Peyer's patch (tissue), 4 donors: ENCODE data around the gene FNBP1L. TPM values are rescaled to one million over a fixed set of nuclear protein-coding genes. Genes with fewer than 3 reads are reported as not detected.

Experiments
- DNase-seq, 3 donors: peaks; one replicate each; pipeline ENCODE4 v3.0.0-alpha.2; 2017 to 2019
- H3K27ac ChIP-seq, 4 donors: fragments of 200-600 bp; sonication (generic); one replicate each; pipeline ENCODE4 v1.5.1; 2016 to 2019
- H3K27me3 ChIP-seq, 2 donors: fragments of 200-600 bp; sonication (generic); one replicate each; pipeline ENCODE4 v1.5.1; 2019
- H3K36me3 ChIP-seq, 3 donors: fragments of 200-600 bp; sonication (generic); one replicate each; pipeline ENCODE4 v1.5.1; 2016 to 2019
- H3K4me1 ChIP-seq, 4 donors: fragments of 200-600 bp; sonication (generic); one replicate each; pipeline ENCODE4 v1.5.1; 2016 to 2019
- H3K4me3 ChIP-seq, 4 donors: fragments of 200-600 bp; sonication (generic); 1 replicate in 3 of 4; 2 replicates in 1 of 4; pipeline ENCODE4 v1.5.1; 2016 to 2019; ENCODE audit warnings: mild to moderate bottlenecking in 1 of 4
- H3K9me3 ChIP-seq, 4 donors: fragments of 200-600 bp; sonication (generic); one replicate each; pipeline ENCODE4 v1.5.1; 2016 to 2019; ENCODE audit warnings: mild to moderate bottlenecking in 1 of 4
- CTCF ChIP-seq, 6 experiments: fragments of 450-650 bp in 4 of 6; fragments of 200-600 bp in 2 of 6; sonication (generic) in 1 of 6; IDR thresholded peaks; one replicate each; pipeline ENCODE4 v1.5.1; 2017 to 2019; ENCODE audit warnings: antibody characterized with exemption in 6 of 6, mild to moderate bottlenecking in 3 of 6, moderate library complexity in 1 of 6
- POLR2A ChIP-seq, 2 donors: fragments of 450-650 bp; IDR thresholded peaks; one replicate each; pipeline ENCODE4 v1.5.1; 2017; ENCODE audit warnings: antibody characterized with exemption in 2 of 2, mild to moderate bottlenecking in 2 of 2, moderate library complexity in 2 of 2
- total RNA-seq, 4 donors: library from RNA; depleted of rRNA; stranded (reverse); fragments of >200 nt; gene quantifications; one replicate each; pipeline ENCODE4 v1.1.0, GENCODE V29; 2016

FNBP1L gene
- total RNA-seq, 4 donors from 2014 or later: 38.8 to 63.7 (median 55.2) TPM

GRCh38 chr1:93591676-93592550, 144.0 kb downstream of the FNBP1L start:
- peak; percentile 73 to 94 (median 92) for DNase-seq
- peaks cover 0 to 19% (median 11%) of the 10 kb centered on the region in 4 donors for H3K4me1 ChIP-seq

GRCh38 chr1:93592551-93592949, 144.6 kb downstream of the FNBP1L start:
- Histone ChIP-seq H3K36me3 (peaks cover 0 to 7% (median 0%) of the 10 kb centered on the region in 3 donors), H3K27ac (peak overlapping the region; percentile 57 to 95 (median 81)), H3K9me3 (no peaks in the 10 kb centered on the region), H3K4me1 (peaks cover 0 to 19% (median 11%) of the 10 kb centered on the region in 4 donors), H3K4me3 (peak overlapping the region in 2 of 4 donors; percentile 44 to 51), H3K27me3 (no peaks in the 10 kb centered on the region)
- DNase-seq: peak in 2 of 3 donors; percentile 34 to 70
- TF ChIP-seq CTCF (IDR thresholded peaks at IDR 0.05): peak in 1 of 6 experiments; percentile 2
- TF ChIP-seq POLR2A (IDR thresholded peaks at IDR 0.05): peak in 1 of 2 donors; percentile 67

More at GRCh38 chr1:93591676-93592550, 144.0 kb downstream of the FNBP1L start:
- H3K36me3 ChIP-seq: peaks cover 0 to 7% (median 0%) of the 10 kb centered on the region in 3 donors
- no peak for TF ChIP-seq CTCF (IDR thresholded peaks at IDR 0.05)
- peak; percentile 52 to 71 for TF ChIP-seq POLR2A (IDR thresholded peaks at IDR 0.05)
- H3K9me3 ChIP-seq: no peaks in the 10 kb centered on the region
- peak overlapping the region; percentile 57 to 95 (median 81) for H3K27ac ChIP-seq
- H3K27me3 ChIP-seq: no peaks in the 10 kb centered on the region
- H3K4me3 ChIP-seq: peak overlapping the region in 3 of 4 donors; percentile 12 to 51 (median 44)

- TF ChIP-seq CTCF (IDR thresholded peaks at IDR 0.05) (no peak), POLR2A (IDR thresholded peaks at IDR 0.05) (no peak)
- Histone ChIP-seq H3K4me3 (peak overlapping the region in 2 of 4 donors; percentile 3 to 44), H3K4me1 (peaks cover 0 to 24% (median 11%) of the 10 kb centered on the region in 4 donors), H3K27me3 (no peaks in the 10 kb centered on the region), H3K36me3 (peaks cover 0 to under 1% (median 0%) of the 10 kb centered on the region in 3 donors), H3K27ac (no peak overlapping the region), H3K9me3 (no peaks in the 10 kb centered on the region)
- peak in 1 of 3 donors; percentile 41 for DNase-seq
Measured at GRCh38 chr1:93593854-93594602, 146.1 kb downstream of the FNBP1L start.

- Histone ChIP-seq H3K9me3 (no peaks in the 10 kb centered on the region), H3K36me3 (no peaks in the 10 kb centered on the region), H3K27me3 (no peaks in the 10 kb centered on the region), H3K4me3 (no peak overlapping the region), H3K4me1 (peaks cover 0 to 24% (median 11%) of the 10 kb centered on the region in 4 donors), H3K27ac (no peak overlapping the region)
- DNase-seq: no peak
- TF ChIP-seq CTCF (IDR thresholded peaks at IDR 0.05) (no peak), POLR2A (IDR thresholded peaks at IDR 0.05) (no peak)
Measured at GRCh38 chr1:93594603-93594880, 146.6 kb downstream of the FNBP1L start.

GRCh38 chr1:93595266-93595665, 147.3 kb downstream of the FNBP1L start:
- no peaks in the 10 kb centered on the region for H3K27me3 ChIP-seq
- no peak overlapping the region for H3K27ac ChIP-seq
- TF ChIP-seq POLR2A (IDR thresholded peaks at IDR 0.05) (no peak), CTCF (IDR thresholded peaks at IDR 0.05) (no peak)
- no peak for DNase-seq
- no peak overlapping the region for H3K4me3 ChIP-seq
- H3K4me1 ChIP-seq: peaks cover 0 to 24% (median 11%) of the 10 kb centered on the region in 4 donors
- no peaks in the 10 kb centered on the region for H3K9me3 ChIP-seq
- no peaks in the 10 kb centered on the region for H3K36me3 ChIP-seq
